Dermis microvascular lymphatic vessel endothelial cell (primary cell): ENCODE measurements around the gene XRCC4. TPM values are rescaled to one million over a fixed set of nuclear protein-coding genes. Genes with fewer than 3 reads are reported as not detected.
A peak's percentile ranks its signal among the peaks of the same experiment; 100 is the strongest.
"Not testable (repeated sequence)": the region's sequence is repeated elsewhere in the genome, so short reads cannot be mapped to it uniquely, and the experiment has no call there.

Experiments
- DNase-seq, 2 donors: peaks; one replicate each; pipeline versions ENCODE4 v3.0.0 to v3.0.0-alpha.2; 2010; ENCODE audit warnings: low read depth in 2 of 2
- total RNA-seq: library from RNA; depleted of rRNA; stranded (reverse); fragments of >200 nt; gene quantifications from 2 replicates; pipeline ENCODE4 v1.2.1, GENCODE V29; 2014

Gene XRCC4
- total RNA-seq = 2.9 and 4.5 TPM in 2 replicates

DNA sequence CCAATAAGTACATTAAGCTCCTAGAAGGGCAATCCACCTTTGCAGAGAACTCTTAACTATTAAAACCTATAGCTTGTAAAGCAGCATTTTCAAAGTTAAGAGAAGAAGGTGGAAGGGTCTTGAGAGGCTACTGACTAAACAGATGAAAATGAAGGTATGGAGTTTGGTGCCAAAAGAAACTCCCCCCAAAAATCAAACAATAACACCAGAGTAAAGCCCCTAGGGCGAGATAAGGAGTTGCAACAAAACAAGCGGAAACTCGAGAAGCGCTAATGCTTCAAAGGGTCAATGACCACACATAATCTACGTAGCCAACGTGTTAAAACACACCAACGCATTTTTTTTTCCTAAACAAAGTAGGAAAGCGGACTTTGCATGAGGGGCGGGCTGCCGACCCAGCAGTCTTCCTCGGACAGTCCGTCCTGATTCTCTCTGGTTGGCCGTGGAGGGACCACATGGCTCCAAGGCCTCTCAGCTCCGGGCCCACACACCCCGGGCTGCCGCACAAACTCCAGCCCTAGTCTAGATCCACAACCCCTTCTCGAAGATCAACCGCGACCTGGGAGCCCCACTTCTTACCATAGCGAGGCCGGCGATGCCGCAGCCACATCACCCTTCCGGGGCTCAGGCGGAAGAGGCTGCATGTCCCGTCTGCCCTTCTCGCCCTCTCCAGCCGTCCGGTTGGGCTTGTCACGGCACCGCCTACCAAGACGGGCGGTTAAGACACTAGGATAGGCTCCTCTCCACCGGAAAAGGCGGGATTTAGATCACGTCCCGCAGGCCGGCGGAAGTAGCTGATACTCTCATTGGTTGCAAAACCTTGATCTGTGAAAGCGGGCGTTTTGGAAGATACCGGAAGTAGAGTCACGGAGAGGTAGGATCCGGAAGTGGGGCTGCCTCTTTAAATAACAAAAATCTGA lies at the start of gene XRCC4, which contains the start of gene TMEM167A:
Gene XRCC4, plus strand, starts transcription at position 806 of the 920 bp plus-strand sequence. CDS start 27,373 bp downstream, outside the sequence.
Gene TMEM167A, minus strand, starts transcription at position 653 of the 920 bp plus-strand sequence. Its CDS starts 71 bp downstream, at position 582.
- peak; percentile 96 to 99 for DNase-seq

DNA sequence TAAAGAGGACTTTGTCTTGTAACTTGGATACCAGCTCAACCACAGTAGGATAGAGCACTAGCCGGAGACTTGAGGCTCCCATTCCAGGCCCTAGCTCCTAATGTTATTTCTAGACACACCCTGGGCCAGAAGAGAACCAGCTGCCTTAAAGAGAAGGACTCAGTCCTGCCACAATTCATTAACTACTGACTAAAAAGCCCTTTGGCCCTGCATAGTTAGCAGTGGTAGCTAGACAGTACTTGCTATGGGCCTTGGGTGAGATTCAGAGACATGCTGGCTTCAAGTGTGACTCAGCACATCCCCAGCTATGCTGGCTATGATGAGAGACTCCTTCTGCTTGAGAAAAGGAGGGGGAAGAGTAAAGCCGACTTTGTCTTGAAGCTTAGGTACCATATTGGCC lies 47.4 kb upstream of the XRCC4 start:
- no peak for DNase-seq

DNA sequence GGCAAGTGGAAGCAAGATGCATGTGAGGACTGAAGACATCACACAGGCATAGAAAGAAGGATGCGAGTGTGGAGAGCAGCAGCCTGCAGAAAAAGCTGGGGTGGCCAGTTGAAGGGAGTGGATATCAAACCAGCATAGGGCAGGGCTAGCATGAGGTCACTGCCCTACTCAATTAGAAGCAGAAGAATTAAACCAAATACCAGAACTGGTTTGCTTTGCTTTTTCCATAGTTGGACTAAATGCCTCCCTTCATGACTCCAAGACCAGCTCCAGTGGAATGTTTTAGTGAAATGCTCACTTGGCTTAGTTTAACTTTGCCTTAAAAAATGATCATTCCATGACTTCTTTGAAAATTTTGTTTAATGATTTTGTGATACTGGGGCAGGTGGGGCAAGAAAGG lies 46.0 kb upstream of the XRCC4 start:
- DNase-seq = no peak

GRCh38 chr5:83034036-83034435 lies 43.3 kb upstream of the XRCC4 start:
- DNase-seq = no peak

- no peak for DNase-seq
Observed at GRCh38 chr5:83034528-83035207, 42.7 kb upstream of the XRCC4 start.

- no peak for DNase-seq
Observed at GRCh38 chr5:83035373-83036100, 41.8 kb upstream of the XRCC4 start.

DNA sequence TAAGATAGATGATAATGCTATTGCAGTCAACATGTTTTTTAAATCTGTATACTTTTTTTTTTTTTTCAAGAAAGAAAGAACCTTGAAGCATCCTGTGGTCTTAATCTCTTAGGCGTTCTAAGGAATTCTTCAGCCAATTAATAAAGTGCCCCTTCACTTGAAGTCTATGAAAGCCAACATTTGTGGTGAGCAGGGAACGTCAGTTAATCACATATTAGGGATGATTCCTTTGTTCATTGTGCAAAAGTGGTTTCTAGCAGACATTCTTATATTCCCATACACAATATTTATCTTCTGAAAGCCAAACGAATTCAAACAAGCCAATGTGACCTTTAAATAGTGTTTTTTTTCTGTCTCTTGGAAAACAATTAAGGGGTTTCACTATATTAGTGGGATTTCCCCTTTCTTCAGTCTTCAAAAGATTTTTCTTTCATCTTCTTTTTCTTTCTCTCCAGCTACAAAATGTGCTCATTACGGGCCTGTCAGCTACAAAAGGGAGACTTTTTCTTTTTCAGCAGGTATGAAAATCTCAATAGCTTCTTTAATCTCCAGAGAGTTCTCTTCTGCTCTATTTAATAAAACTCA lies 40.3 kb upstream of the XRCC4 start:
- DNase-seq = no peak

- DNase-seq = no peak
Observed at GRCh38 chr5:83038924-83039323, 38.4 kb upstream of the XRCC4 start.

DNA sequence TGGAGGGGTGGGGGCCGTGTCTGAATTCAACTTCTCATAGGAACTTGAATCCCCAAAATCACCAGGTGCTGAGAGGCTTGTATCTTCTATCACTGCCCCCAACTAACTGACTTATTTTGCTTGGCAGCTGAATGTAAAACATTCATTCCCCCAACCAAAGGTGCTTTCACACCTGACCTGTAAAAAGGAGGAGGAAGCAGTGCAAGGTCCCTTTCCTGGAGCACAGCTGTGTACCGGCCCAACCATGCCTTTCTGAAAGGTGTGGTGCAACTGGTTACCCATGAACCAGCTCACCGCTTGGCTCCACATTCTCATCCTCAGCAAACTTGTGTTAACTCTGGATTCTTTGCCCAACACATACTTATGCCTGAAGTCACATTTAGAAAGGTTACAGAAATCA lies 34.8 kb upstream of the XRCC4 start:
- DNase-seq = no peak

DNA sequence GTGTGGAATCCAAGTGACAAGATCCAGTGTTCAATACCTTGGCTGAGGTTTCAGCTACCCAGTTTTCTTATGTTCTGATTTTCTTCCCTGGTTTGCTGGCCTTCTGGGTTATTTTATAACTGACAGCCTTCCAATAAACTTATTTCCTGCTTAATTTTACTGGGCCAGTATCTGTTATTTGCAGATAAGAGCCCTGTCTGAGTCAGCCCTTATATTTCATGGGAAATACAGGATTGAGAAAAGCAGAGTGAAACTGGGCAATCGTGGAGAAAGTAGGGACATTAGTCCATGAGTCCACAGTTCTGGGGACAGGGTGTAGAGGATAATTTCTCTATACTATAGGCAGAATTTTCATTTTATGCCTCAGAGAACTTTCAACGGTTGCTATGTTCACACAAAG lies 32.4 kb upstream of the XRCC4 start:
- DNase-seq = peak in 1 of 2 donors; percentile 6

GRCh38 chr5:83048277-83048676 lies 29.1 kb upstream of the XRCC4 start:
- DNase-seq = peak in 1 of 2 donors; percentile 11

GRCh38 chr5:83048811-83049210 lies 28.5 kb upstream of the XRCC4 start:
- DNase-seq = no peak

DNA sequence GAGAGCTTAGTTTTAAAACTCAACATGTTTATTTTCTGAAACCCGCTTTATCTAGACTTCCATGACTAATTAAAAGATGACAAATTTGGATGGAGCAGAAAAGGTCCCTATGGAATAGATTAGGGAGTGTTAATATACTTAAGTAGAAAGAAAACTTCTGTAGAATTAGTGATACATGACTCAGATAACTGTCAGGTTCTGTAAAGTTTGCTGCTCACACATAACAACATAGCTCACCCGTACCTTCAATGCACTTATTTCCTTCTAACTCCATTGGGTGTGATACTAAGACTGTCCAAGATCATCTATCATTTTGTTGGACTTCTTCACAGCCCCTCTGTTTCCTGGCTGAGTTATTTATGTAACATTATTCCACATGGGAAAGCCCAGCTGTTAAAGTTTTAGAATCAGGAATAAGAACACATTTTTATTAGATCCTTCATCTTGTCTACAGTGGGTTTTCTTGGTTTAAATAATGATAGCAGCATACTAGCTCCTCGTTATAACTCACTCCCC lies 27.9 kb upstream of the XRCC4 start:
- no peak for DNase-seq

- no peak for DNase-seq
Observed at GRCh38 chr5:83050723-83051340, 26.5 kb upstream of the XRCC4 start.

- DNase-seq = no peak
Observed at GRCh38 chr5:83055166-83055565, 22.2 kb upstream of the XRCC4 start.

DNA sequence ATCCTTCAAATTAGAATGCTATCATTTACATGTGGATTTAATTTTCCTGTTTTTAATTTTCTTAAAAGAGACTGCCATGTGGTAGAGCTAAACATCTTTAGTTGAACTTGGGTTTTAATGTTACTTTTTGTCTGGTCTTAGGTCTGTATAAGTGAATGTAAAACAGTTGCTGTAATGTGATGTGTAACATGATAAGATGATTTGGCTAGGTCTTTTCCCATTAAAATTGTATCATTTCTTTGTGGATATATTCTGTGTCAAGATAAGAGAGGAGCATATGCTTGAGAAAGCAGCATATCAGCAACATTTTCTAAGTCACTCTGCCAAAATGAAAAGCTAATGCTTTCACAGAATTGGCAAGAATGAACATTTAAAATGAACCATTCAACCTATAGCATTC lies 18.6 kb upstream of the XRCC4 start:
- no peak for DNase-seq

GRCh38 chr5:83059341-83059740 lies 18.0 kb upstream of the XRCC4 start:
- no peak for DNase-seq

- DNase-seq = no peak
Observed at GRCh38 chr5:83066548-83067110, 10.7 kb upstream of the XRCC4 start.

- DNase-seq = not testable (repeated sequence)
Observed at GRCh38 chr5:83067377-83067776, 10.0 kb upstream of the XRCC4 start.

GRCh38 chr5:83069096-83069799 lies 8.1 kb upstream of the XRCC4 start:
- no peak for DNase-seq
